HG02642 (cell line): ENCODE results near the gene SPTLC1.
"Not testable (repeated sequence)": the region's sequence is repeated elsewhere in the genome, so short reads cannot be mapped to it uniquely, and the experiment has no call there.

Experiments used
- ATAC-seq: cut with Tn5 transposase; IDR thresholded peaks from one replicate; pipeline ENCODE4 v1.9.1; 2021; ENCODE audit warnings: mild to moderate bottlenecking; ENCODE audit not compliant: unreplicated experiment, poor library complexity

SPTLC1 gene

DNA sequence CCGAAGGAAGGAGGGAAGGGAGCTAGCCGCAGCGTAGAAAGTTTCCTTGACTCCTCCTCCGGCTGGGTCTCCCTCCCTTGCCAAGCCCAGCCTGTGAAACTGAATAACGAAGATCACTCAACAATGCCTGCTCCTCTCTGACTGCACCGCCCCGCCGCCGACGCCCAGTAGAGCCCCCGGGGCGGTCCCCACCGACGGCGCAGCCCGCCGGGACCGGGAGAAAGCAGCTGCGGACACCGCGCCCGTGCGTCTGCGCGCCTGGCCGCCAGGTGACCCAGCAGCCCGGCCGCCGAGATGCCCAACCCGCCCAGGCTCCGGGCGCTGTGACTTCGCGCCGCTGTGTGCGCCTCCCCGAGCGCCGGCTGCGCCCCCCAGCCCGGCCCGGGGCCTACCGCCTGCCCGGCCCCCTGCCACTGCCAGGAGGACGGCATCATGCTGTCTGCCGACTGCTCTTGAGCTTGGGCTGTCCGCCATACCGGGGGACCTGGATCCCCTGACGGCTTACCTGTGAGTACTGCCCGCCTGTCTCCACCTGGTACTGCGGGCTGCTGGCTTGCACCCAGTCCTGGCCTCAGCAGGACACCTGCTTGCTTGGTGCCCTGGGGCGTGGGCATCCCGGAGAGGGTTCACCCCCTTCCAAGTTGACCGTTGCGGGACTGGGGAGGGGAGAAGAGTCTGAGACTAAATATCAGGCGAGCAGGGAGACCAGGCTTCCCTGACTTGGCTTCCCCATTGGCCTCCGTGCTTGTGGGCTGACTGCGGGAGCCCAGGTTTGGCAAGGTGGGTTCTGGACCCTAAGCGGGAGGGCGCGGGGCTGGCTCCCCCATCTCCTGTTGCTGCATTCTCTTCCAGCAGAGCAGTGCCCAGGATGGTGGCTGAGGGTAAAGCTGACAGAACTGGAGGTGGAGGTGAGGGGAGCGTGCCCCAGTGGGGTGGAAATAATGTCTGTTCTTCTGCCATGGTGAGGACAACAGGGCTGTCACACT is 26.2 kb upstream of the SPTLC1 start:
- no peak for ATAC-seq

DNA sequence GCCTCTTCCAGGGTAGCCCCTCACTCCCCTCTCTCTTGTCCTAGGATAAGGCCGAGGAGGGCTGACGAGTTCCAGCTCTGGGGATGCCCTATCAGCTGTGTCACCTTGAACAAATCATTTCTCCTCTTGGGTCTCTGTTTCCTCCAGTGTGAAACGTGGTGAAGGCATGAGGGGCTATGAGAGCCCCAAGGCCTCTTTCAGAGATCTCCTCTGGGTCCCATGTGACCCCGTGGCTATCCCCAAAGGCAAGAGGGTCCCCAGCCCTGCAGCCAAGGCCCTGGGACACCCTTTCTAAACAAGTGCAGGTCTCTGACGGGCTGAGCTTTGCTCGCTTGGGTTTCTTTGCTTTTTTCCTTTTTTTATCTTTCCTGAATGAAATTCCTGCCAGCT is 25.5 kb upstream of the SPTLC1 start:
- no peak for ATAC-seq

DNA sequence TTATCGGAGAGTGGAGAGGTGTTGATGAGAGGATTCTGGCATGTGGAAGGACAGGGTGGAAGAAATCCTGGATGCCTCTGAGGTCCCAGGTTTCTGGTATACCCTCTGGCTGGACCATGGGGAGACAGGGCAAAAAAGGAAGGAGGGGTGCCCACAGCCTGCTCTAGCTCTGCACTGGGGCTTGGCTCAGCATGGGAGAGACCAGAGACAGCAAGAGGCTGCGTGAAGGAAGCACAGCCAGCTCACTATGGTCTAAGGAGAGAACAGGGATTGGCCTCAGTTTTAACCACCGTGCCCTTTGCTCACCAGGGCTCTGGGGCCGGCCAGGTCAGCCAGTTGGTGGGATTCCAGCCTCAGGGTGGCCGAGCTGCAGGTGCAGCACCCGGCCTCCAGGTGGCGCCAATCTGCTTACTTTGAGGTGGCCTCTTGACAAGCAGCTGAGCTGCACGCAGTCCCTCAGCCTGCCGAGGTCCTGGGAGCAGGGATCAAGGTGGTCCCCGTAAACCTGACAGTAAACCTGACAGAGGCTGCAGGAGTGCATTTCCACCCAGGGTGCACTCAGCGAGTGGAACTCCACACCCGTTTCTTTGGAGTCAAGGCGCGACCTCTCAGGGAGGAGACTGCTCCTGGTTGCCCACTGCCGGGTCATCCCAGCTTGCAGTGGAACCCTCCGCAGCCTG is 25.0 kb upstream of the SPTLC1 start:
- ATAC-seq = peak; percentile 48

DNA sequence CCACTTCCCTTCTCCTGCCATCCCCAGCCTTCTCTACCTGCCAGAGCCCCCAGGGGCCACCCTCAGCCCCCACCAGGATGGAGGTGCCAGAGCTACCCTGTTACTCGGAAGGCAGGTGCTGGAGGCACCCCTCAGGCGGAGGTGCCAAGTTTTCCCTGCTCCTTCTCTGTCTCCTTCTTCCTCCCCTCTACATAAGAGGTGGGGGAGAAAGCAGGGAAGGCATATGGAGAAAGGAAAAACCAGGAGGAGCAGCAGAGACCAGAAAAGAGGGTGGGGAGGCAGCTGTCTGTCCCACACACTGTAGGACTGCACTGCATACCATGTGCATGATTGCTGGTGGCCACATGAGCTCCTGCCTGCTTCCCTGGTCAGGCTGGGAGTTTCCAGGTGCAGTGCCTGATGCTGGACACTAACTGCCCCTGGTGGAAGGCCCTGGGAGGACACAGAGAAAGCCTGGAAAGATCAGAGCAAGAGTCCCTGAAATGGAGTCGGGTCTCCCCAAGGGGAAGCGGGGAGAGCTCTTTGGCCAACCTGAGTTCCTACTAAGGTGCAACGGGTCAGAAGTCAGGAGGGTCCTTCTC is 23.8 kb upstream of the SPTLC1 start:
- ATAC-seq = not testable (repeated sequence)

DNA sequence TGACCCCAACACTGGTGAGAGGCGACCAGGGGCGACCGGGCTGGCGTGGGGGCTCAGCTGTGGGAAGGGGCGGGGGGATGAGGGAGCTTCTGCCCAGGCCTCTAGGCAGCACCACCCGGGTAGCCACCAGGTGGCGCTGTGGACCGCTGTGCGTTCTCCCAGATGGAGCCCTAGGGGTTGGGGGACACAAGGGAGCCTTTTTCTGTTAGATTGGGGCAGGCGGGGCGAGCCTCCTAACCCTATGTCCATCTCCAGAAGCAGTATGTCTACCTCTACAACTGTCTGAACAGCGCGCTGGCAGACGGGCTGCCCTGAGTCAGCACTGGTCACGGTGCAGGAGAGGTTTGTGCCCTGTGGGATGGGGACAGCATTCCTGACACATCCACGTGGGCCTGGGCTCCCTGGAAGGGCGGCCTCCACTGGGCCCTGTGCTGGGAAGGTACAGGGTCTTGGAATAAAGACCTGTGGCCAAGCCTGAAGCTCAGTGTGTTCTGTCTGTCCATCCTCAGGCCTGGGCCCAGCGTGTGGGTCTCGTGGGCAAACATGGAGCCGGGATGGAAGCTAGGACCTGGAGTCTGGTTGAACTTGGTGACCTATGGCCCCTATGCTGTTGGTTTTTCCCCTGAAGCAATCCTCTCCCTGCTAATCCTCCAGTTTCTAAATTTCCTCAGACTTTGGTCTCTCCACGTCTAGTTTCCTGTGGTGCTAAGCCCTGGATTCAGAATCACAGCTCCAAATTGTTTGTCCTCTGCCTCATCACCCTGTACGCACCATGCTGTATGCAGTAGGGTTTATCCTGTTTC is 23.1 kb upstream of the SPTLC1 start:
- ATAC-seq = peak; percentile 38

DNA sequence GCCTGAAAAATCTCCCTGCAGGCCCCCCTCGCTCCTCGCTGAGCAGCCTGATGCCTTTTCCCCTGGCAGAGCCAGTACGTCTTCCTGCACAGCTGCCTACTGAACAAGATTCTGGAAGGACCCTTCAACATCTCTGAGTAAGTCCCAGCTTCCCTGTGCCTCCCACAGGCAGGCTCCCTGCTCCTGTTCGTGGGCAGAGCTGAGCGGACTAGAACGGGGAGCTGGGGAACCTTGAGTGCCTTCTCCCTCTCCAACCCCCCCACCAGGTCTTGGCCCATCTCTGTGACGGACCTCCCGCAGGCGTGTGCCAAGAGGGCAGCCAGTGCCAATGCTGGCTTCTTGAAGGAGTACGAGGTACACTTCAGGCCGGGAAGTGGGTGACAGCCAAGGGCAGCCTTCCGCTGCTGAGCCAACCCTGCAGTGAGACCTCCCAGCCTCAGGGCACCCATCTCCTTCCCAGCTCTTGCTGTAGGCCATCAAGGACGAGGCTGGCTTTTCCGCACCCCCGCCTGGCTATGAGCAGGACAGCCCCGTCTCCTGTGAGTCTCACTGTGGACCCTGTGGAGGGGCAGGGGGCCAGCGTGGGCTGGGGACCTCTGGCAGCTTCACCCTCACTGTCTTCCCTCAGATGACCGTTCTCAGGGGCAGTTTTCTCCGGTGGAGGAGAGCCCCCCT is 21.1 kb upstream of the SPTLC1 start:
- ATAC-seq = no peak

DNA sequence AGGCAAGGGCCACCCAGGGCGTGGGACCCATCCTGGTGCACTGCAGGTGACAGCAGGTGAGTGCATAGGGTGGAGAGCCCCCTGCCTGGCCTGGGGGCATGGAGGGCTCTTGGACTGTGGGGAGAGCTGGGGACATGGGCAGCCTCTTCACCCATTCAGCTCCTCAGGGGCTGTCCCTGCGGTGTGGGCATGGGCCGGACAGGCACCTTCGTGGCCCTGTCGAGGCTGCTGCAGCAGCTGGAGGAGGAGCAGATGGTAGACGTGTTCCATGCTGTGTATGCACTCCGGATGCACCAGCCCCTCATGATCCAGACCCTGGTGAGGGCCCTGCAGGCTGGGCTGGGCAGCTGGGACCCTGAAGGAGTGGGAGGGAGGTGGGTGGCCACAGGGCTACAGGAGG is 20.4 kb upstream of the SPTLC1 start:
- ATAC-seq = no peak

DNA sequence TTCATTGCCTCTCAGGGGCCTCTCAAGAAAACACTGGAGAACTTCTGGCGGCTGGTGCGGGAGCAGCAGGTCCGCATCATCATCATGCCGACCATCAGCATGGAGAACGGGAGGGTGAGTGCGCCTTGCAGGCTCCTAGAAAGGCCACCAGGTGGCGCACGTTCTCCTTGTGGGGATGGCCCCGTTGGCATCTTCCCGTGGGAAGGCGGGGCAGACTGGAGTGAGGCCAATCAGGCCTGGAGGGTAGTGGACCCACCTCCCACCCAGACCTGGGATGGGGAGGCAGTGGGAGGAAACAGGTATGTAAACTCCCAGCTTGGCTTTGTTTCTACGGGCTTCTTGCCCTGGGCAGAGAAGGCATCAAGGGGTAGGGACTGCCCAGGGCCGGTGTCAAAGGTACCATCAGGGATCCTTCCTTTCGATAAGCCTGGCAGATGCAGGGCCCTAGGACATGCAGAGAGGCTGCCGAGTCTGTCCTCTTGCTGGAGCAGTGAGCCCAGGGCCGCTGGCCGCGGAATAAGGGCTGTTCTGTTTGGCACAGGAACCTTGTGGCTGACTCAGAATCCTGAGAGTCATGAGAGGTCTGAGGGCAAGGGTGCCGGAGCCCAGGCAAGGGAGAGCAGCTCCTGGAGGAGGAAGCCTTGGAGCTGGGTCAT is 18.9 kb upstream of the SPTLC1 start:
- peak; percentile 74 for ATAC-seq

DNA sequence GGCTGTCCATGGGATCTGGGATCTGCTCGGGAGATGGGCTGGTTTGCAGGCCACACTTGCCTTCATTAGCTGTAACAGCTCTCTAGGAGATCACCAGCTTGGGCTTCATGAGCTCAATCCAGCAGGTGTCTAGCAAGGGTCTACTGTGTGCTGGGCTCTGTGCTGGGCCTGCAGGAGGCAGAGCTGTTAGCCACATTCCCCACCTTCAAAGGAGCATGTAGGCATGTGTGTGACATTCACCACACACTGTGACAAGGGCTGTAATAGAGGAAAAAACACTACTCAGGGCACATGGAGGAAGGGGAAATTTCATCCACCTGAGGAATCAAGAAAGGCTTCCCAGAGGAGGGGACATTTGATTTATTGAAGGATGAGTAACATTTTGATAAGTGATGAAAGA is 17.7 kb upstream of the SPTLC1 start:
- ATAC-seq = not testable (repeated sequence)

DNA sequence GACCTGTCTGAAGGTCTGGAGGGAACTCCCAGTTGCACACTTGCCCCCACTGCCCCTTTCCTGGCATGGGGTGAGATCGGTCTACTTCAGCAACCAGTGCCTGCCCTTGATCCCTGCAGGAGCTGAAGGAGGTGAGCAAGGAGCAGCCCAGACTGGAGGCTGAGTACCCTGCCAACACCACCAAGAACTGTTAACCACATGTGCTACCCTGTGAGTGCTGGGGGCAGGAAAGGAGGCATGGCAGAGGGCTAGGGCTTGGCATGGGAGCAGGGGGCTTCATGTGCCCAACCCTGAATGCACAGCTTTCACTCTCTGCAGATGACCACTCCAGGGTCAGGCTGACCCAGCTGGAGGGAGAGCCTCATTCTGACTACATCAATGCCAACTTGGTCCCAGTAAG is 17.3 kb upstream of the SPTLC1 start:
- ATAC-seq = no peak

DNA sequence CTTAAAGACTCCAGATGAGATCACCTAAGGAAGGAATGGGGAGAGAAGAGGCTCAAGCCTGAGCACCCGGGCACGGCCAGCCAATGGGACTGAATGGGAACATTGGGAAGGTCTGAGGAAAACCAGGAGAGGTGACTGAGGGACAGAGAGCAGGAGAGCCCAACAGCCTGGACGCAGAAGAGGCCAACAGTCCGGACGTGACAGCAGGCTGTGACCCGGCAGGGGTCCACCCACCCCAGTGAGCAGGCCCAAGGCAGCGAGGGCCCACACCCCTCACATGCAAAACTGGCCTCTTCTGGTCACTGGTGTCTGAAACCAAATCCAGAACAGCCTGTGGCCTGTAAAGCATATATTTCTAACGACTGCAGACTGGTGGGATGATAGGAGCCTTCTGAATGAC is 7.6 kb upstream of the SPTLC1 start:
- no peak for ATAC-seq

DNA sequence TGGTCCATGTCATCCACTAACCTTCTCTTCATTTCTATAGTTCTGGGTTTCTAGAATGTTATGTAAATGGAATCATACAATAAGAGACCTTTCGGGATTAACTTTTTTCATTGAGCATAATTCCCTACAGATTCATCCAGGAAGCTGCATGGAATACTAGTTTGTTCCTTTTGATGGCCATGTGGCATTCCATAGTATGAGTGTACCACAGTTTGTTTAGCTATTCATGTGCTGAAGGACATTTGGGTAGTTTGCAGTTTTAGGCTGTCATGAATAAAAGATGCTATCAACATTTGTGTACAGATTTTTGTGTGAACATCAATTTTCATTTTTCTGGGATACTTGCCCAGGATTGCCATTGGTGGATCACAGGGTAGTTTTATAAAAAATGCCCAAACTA is 6.8 kb upstream of the SPTLC1 start:
- ATAC-seq = no peak

DNA sequence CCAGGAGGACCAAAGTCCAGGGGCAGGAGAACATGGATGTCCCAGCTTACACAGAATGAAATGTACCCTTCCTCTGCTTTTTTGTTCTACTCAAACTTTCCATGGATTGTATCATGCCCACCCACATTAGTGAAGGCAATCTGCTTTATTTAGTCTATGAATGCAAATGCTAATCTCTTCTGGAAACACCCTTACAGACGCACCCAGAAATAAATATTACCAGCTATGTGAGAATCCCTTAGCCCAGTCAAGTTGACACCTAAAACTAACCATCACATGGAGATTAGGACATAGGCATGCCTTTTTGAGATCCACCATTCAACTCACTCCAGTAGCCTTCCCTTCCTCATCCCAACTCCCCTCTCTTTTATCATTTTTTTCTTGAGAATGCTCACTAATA is 6.1 kb upstream of the SPTLC1 start:
- ATAC-seq = no peak

DNA sequence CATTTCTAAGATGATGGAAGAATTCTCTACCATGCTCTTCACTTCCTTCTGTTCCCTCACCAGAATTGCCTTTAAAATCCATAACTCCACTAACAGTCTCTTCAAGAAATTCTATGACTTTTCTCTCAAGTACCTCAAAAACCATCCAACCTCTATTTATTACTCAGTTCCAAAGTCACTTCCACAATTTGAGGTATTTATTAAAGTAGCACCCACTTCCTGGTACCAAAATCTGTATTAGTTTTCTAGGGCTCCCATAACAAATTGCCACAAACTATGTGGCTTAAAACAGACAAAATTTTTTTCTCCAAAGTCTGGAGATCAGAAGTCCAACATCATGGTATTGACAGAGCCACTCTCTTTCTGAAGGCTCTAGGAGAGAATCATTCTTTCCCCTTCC is 4.9 kb upstream of the SPTLC1 start:
- no peak for ATAC-seq

DNA sequence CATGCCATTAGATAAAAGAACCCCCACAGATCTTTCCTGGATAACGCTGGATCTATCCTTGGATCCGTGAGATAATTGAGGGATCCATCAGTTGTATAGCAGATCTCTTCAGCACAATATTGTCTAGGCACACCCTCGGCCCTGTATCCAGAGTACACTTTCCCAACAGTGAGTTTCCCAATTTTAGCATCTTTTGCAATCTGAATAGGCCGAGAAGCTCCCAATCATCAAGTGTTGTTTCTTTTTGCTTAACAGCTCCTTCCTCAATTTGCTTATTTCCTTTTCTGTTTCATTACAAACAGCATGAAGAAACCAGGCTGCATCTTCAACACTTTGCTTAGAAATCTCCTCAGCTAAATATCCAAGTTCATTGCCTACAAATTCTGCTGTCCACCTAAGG is 4.4 kb upstream of the SPTLC1 start:
- no peak for ATAC-seq

DNA sequence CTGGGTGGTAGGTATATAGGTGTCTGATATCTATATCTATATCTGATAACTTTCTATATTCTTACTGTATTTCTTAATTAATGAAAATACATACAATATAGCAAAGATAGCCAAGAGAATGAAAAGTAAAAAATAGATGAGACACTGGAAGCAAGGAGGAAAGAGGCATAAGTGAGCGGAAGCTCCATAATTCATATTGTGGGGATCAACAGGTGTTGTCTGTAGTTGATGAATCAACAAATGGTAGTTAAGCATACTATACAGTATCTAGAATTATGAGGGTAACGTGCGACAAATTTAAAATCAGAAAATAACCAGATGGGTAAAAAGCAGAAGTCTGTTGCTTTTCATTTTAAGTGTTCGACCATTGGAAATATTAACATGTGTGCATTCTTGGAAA is 7.1 kb downstream of the SPTLC1 start:
- no peak for ATAC-seq

DNA sequence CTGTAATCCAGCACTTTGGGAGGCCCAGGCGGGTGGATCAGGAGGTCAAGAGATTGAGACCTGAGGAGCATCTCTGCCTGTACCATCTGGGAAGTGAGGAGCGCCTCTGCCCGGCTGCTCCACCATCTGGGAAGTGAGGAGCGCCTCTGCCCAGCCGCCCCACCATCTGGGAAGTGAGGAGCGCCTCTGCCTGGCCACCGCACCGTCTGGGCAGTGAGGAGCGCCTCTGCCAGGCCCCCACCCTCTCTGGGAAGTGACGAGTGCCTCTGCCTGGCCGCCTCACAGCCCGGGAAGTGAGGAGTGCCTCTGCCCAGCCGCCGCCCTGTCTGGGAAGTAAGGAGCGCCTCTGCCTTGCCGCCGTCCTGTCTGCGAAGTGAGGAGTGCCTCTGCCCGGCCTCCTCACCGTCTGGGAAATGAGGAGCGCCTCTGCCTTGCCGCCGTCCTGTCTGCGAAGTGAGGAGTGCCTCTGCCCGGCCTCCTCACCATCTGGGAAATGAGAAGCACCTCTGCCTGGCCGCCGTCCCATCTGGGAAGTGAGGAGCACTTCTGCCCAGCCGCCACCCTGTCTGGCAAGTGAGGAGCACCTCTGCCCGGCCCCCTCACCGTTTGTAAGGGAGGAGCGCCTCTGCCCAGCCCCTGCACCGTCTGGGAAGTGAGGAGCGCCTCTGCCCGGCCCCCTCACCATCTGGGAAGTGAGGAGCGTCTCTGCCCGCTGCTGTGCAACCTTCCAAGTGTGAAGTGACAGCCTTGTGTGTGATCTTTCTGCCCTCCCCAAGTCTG is 9.6 kb downstream of the SPTLC1 start:
- not testable (repeated sequence) for ATAC-seq

DNA sequence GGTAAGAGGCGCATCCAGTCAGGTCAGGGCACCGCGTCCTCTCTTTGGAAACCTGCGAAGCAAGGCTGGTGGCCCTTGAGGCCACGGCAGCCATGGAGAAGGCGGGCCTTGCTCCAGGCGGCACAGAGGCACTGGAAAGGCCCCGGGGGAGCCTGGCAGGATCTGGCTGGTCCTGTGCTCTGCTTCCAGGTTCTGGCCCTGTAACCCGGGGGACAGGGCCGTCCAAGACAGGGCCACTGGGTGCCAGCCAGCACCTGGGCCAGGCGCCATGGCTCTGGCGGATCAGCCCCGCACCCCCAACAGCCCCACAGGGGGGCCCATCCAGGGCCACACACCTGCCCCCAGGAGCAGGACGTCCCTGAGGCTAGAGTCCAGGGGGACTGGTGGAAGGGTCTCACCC is 11.6 kb downstream of the SPTLC1 start:
- ATAC-seq = not testable (repeated sequence)
